SKM-1 treated with dmso at 0.1 percent for 144 hours (cell line): ENCODE data around the gene NMNAT2.
A peak's percentile ranks its signal among the peaks of the same experiment; 100 is the strongest.
"Not testable (repeated sequence)": the region's sequence is repeated elsewhere in the genome, so short reads cannot be mapped to it uniquely, and the experiment has no call there.

Source experiments
- DNase-seq: peaks from one replicate; lab custom pipeline; 2025; ENCODE audit not compliant: unreplicated experiment; lab: John Stamatoyannopoulos, UW

Gene NMNAT2

GRCh38 chr1:183241471-183241870 lies 176.7 kb downstream of the NMNAT2 start:
- no peak for DNase-seq

- not testable (repeated sequence) for DNase-seq
These were observed 177.3 kb downstream of the NMNAT2 start for GRCh38 chr1:183240853-183241252.

GRCh38 chr1:183240526-183240825 lies 177.7 kb downstream of the NMNAT2 start:
- no peak for DNase-seq

GRCh38 chr1:183239793-183240525 lies 178.2 kb downstream of the NMNAT2 start:
- no peak for DNase-seq

GRCh38 chr1:183239220-183239742 lies 178.9 kb downstream of the NMNAT2 start:
- no peak for DNase-seq

GRCh38 chr1:183238071-183238470 lies 180.1 kb downstream of the NMNAT2 start:
- DNase-seq, result no peak

GRCh38 chr1:183237046-183237445 lies 181.1 kb downstream of the NMNAT2 start:
- no peak for DNase-seq

- no peak for DNase-seq
These were observed 181.9 kb downstream of the NMNAT2 start for GRCh38 chr1:183236158-183236725.

GRCh38 chr1:183235503-183235902 lies 182.7 kb downstream of the NMNAT2 start:
- DNase-seq, result no peak

GRCh38 chr1:183234660-183235476 lies 183.3 kb downstream of the NMNAT2 start:
- DNase-seq, result peak; percentile 26

GRCh38 chr1:183233113-183233512 lies 185.1 kb downstream of the NMNAT2 start:
- no peak for DNase-seq

- DNase-seq, result no peak
These were observed 186.6 kb downstream of the NMNAT2 start for GRCh38 chr1:183231545-183231944.

- no peak for DNase-seq
These were observed 187.8 kb downstream of the NMNAT2 start for GRCh38 chr1:183230413-183230812.

GRCh38 chr1:183228347-183229220 lies 189.6 kb downstream of the NMNAT2 start:
- no peak for DNase-seq

GRCh38 chr1:183227422-183228346 lies 190.5 kb downstream of the NMNAT2 start:
- peak; percentile 65 for DNase-seq

- no peak for DNase-seq
These were observed 191.2 kb downstream of the NMNAT2 start for GRCh38 chr1:183226963-183227362.

- no peak for DNase-seq
These were observed 191.8 kb downstream of the NMNAT2 start for GRCh38 chr1:183226361-183226760.

- no peak for DNase-seq
These were observed 194.7 kb downstream of the NMNAT2 start for GRCh38 chr1:183223467-183223866.

GRCh38 chr1:183222909-183223308 lies 195.3 kb downstream of the NMNAT2 start:
- DNase-seq, result no peak

GRCh38 chr1:183219616-183220009 lies 198.6 kb downstream of the NMNAT2 start:
- no peak for DNase-seq
